Loucy (cell line): ENCODE results near the gene MED17.
"Not testable (repeated sequence)": the region's sequence is repeated elsewhere in the genome, so short reads cannot be mapped to it uniquely, and the experiment has no call there.

Experiments
- H2AFZ ChIP-seq: fragments of 200-600 bp; sonication (generic); 2 replicates; pipeline ENCODE4 v1.6.0; 2016; ENCODE audit warnings: antibody characterized with exemption, mild to moderate bottlenecking, low read length, moderate library complexity
- H3F3A ChIP-seq: fragments of 200-600 bp; 2 replicates; pipeline ENCODE4 v1.6.0; 2016; ENCODE audit warnings: antibody characterized with exemption, low read depth, mild to moderate bottlenecking
- H3K27me3 ChIP-seq: fragments of 200-600 bp; sonication (generic); 2 replicates; pipeline ENCODE4 v1.6.1; 2014; ENCODE audit warnings: low read length, mild to moderate bottlenecking; ENCODE audit not compliant: insufficient read depth, poor library complexity, severe bottlenecking
- H3K36me3 ChIP-seq: fragments of 200-600 bp; sonication (generic); 2 replicates; pipeline ENCODE4 v1.6.1; 2016; ENCODE audit warnings: low read length; ENCODE audit not compliant: insufficient read depth
- H3K4me1 ChIP-seq: fragments of 200-600 bp; sonication (generic); 2 replicates; pipeline ENCODE4 v1.5.1; 2014; ENCODE audit warnings: low read length, mild to moderate bottlenecking; ENCODE audit not compliant: insufficient read depth, poor library complexity, severe bottlenecking
- H3K4me2 ChIP-seq: fragments of 200-600 bp; sonication (generic); 2 replicates; pipeline ENCODE4 v1.6.0; 2014; ENCODE audit warnings: antibody characterized with exemption, low read length, low read depth, mild to moderate bottlenecking; ENCODE audit not compliant: poor library complexity, severe bottlenecking
- H3K4me3 ChIP-seq: fragments of 200-600 bp; sonication (generic); 2 replicates; pipeline ENCODE4 v1.5.1; 2014; ENCODE audit warnings: low read length, mild to moderate bottlenecking, mixed read lengths; ENCODE audit not compliant: poor library complexity, severe bottlenecking
- H3K79me2 ChIP-seq: fragments of 200-600 bp; sonication (generic); 2 replicates; pipeline ENCODE4 v1.6.1; 2014; ENCODE audit warnings: low read length; ENCODE audit not compliant: insufficient read depth
- H3K9ac ChIP-seq: fragments of 200-600 bp; sonication (generic); 2 replicates; pipeline ENCODE4 v1.6.0; 2014; ENCODE audit warnings: mild to moderate bottlenecking, low read depth, low read length, moderate library complexity; ENCODE audit not compliant: poor library complexity, severe bottlenecking
- H3K9me2 ChIP-seq: fragments of 200-600 bp; sonication (generic); replicated peaks from 2 replicates; pipeline ENCODE4 v1.6.1; 2016; ENCODE audit warnings: low read depth, low read length, mixed read lengths
- H3K9me3 ChIP-seq: fragments of 200-600 bp; sonication (generic); 2 replicates; pipeline ENCODE4 v1.6.1; 2014; ENCODE audit warnings: mild to moderate bottlenecking, antibody characterized with exemption, low read length, low read depth; ENCODE audit not compliant: insufficient read depth
- H4K20me1 ChIP-seq: fragments of 200-600 bp; sonication (generic); 2 replicates; pipeline ENCODE4 v1.6.0; 2014; ENCODE audit warnings: antibody characterized with exemption, low read length, mild to moderate bottlenecking; ENCODE audit not compliant: insufficient read depth, poor library complexity, severe bottlenecking
- EZH2phosphoT487 ChIP-seq: fragments of 200-600 bp; IDR thresholded peaks from 2 replicates; pipeline ENCODE4 v1.6.1; 2018; ENCODE audit warnings: antibody characterized with exemption, mild to moderate bottlenecking, moderate library complexity, borderline replicate concordance
- TF ChIP-seq, protein P1 (sequence below): fragments of 200-600 bp; sonication (generic); conservative IDR thresholded peaks from 2 replicates; pipeline ENCODE4 v1.5.1; 2014; ENCODE audit warnings: mild to moderate bottlenecking, antibody characterized with exemption, low read length

Gene MED17

GRCh38 chr11:93757924-93758865 lies 25.9 kb upstream of the MED17 start:
- no peaks in the 10 kb centered on the region for H4K20me1 ChIP-seq
- H3K9me3 ChIP-seq = no peaks in the 10 kb centered on the region
- no peak overlapping the region for H3K4me3 ChIP-seq
- H2AFZ ChIP-seq = no peak overlapping the region
- H3K27me3 ChIP-seq = no peaks in the 10 kb centered on the region
- no peaks in the 10 kb centered on the region for H3K4me1 ChIP-seq
- no peaks in the 10 kb centered on the region for H3K36me3 ChIP-seq
- TF ChIP-seq, protein P1, sequence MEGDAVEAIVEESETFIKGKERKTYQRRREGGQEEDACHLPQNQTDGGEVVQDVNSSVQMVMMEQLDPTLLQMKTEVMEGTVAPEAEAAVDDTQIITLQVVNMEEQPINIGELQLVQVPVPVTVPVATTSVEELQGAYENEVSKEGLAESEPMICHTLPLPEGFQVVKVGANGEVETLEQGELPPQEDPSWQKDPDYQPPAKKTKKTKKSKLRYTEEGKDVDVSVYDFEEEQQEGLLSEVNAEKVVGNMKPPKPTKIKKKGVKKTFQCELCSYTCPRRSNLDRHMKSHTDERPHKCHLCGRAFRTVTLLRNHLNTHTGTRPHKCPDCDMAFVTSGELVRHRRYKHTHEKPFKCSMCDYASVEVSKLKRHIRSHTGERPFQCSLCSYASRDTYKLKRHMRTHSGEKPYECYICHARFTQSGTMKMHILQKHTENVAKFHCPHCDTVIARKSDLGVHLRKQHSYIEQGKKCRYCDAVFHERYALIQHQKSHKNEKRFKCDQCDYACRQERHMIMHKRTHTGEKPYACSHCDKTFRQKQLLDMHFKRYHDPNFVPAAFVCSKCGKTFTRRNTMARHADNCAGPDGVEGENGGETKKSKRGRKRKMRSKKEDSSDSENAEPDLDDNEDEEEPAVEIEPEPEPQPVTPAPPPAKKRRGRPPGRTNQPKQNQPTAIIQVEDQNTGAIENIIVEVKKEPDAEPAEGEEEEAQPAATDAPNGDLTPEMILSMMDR = no peak
- TF ChIP-seq EZH2phosphoT487 = no peak
- H3K9me2 ChIP-seq = no peaks in the 10 kb centered on the region
- H3K79me2 ChIP-seq = no peaks in the 10 kb centered on the region
- H3F3A ChIP-seq = no peaks in the 10 kb centered on the region
- H3K4me2 ChIP-seq = no peak overlapping the region
- H3K9ac ChIP-seq = no peak overlapping the region

- not testable (repeated sequence) for H3K4me2 ChIP-seq, H2AFZ ChIP-seq, H3K36me3 ChIP-seq, H3K4me3 ChIP-seq, H3F3A ChIP-seq, H3K9ac ChIP-seq, H3K4me1 ChIP-seq, H3K9me2 ChIP-seq, H3K27me3 ChIP-seq, H3K9me3 ChIP-seq, H4K20me1 ChIP-seq, H3K79me2 ChIP-seq
Observed at GRCh38 chr11:93759123-93759522, 25.0 kb upstream of the MED17 start.

DNA sequence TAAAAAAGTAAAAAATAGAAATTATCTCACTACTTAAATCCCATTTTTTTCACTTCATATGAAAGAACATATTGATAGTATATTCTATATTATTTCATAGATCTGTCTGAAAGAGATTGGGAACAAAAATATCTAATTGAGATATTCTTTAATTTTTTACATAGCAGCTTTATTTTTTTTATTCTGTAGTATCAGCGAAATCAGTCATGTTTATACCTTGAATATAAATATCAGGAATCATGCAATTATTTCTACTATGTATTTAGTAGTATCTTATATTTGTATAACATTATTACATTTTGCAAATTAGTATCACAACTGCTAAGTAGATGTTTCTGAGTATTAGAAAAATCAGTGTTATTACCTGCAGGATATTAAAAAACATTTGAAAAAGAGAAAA lies 22.2 kb upstream of the MED17 start:
- no peaks in the 10 kb centered on the region for H3K4me1 ChIP-seq
- no peaks in the 10 kb centered on the region for H3K27me3 ChIP-seq
- H3K9ac ChIP-seq = no peak overlapping the region
- TF ChIP-seq, protein P1 = no peak
- no peak for TF ChIP-seq EZH2phosphoT487
- H3K4me3 ChIP-seq = no peak overlapping the region
- no peaks in the 10 kb centered on the region for H3K79me2 ChIP-seq
- H3K4me2 ChIP-seq = no peak overlapping the region
- no peak overlapping the region for H2AFZ ChIP-seq
- no peaks in the 10 kb centered on the region for H3K9me2 ChIP-seq
- no peaks in the 10 kb centered on the region for H3F3A ChIP-seq
- H4K20me1 ChIP-seq = no peaks in the 10 kb centered on the region
- no peaks in the 10 kb centered on the region for H3K36me3 ChIP-seq
- H3K9me3 ChIP-seq = no peaks in the 10 kb centered on the region

GRCh38 chr11:93765551-93765950 lies 18.5 kb upstream of the MED17 start:
- no peaks in the 10 kb centered on the region for H4K20me1 ChIP-seq
- no peak overlapping the region for H3K4me3 ChIP-seq
- no peaks in the 10 kb centered on the region for H3K27me3 ChIP-seq
- no peak overlapping the region for H3K4me2 ChIP-seq
- H3K9me2 ChIP-seq = no peaks in the 10 kb centered on the region
- no peak for TF ChIP-seq EZH2phosphoT487
- TF ChIP-seq, protein P1 = no peak
- H3K36me3 ChIP-seq = no peaks in the 10 kb centered on the region
- no peaks in the 10 kb centered on the region for H3K79me2 ChIP-seq
- no peaks in the 10 kb centered on the region for H3K9me3 ChIP-seq
- no peak overlapping the region for H2AFZ ChIP-seq
- H3K4me1 ChIP-seq = no peaks in the 10 kb centered on the region
- no peaks in the 10 kb centered on the region for H3F3A ChIP-seq
- H3K9ac ChIP-seq = no peak overlapping the region
